Measurements from ENCODE around the gene DIP2C.

DNA sequence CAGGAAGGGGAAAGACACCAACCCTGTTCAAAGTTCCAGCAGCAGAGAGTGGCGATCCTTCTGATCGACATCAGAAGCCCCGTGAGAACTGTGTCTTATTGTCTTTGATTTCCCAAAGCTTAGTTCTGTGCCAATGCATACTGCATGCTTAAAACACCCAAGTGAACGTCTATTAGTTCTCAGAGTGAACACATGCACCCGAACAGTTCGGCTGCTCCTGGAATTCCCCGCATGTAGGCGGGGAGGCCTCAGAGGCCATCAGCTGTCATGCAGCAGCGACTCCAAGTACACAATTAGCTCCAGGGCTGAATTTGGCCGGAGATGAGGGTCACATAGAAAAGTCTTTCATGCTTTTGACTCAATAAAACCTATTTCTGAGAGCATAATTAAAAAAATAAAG, 277.4 kb downstream of the DIP2C start:
- TF ChIP-seq, protein P1, sequence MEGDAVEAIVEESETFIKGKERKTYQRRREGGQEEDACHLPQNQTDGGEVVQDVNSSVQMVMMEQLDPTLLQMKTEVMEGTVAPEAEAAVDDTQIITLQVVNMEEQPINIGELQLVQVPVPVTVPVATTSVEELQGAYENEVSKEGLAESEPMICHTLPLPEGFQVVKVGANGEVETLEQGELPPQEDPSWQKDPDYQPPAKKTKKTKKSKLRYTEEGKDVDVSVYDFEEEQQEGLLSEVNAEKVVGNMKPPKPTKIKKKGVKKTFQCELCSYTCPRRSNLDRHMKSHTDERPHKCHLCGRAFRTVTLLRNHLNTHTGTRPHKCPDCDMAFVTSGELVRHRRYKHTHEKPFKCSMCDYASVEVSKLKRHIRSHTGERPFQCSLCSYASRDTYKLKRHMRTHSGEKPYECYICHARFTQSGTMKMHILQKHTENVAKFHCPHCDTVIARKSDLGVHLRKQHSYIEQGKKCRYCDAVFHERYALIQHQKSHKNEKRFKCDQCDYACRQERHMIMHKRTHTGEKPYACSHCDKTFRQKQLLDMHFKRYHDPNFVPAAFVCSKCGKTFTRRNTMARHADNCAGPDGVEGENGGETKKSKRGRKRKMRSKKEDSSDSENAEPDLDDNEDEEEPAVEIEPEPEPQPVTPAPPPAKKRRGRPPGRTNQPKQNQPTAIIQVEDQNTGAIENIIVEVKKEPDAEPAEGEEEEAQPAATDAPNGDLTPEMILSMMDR (IDR thresholded peaks at IDR 0.05): no peak
- TF ChIP-seq POLR2A (IDR thresholded peaks at IDR 0.05) (no peak), EP300 (IDR thresholded peaks at IDR 0.05; ENCODE audit: low read depth) (no peak)

Data from transverse colon (tissue), 3 donors.